CMK (cell line): Measurements from ENCODE around the gene ARHGAP44.

ENCODE experiments used
- DNase-seq: peaks from one replicate; pipeline ENCODE4 v3.0.0-alpha.2; 2010; ENCODE audit warnings: low read depth

ARHGAP44 gene, protein sequence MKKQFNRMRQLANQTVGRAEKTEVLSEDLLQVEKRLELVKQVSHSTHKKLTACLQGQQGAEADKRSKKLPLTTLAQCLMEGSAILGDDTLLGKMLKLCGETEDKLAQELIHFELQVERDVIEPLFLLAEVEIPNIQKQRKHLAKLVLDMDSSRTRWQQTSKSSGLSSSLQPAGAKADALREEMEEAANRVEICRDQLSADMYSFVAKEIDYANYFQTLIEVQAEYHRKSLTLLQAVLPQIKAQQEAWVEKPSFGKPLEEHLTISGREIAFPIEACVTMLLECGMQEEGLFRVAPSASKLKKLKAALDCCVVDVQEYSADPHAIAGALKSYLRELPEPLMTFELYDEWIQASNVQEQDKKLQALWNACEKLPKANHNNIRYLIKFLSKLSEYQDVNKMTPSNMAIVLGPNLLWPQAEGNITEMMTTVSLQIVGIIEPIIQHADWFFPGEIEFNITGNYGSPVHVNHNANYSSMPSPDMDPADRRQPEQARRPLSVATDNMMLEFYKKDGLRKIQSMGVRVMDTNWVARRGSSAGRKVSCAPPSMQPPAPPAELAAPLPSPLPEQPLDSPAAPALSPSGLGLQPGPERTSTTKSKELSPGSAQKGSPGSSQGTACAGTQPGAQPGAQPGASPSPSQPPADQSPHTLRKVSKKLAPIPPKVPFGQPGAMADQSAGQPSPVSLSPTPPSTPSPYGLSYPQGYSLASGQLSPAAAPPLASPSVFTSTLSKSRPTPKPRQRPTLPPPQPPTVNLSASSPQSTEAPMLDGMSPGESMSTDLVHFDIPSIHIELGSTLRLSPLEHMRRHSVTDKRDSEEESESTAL

DNA sequence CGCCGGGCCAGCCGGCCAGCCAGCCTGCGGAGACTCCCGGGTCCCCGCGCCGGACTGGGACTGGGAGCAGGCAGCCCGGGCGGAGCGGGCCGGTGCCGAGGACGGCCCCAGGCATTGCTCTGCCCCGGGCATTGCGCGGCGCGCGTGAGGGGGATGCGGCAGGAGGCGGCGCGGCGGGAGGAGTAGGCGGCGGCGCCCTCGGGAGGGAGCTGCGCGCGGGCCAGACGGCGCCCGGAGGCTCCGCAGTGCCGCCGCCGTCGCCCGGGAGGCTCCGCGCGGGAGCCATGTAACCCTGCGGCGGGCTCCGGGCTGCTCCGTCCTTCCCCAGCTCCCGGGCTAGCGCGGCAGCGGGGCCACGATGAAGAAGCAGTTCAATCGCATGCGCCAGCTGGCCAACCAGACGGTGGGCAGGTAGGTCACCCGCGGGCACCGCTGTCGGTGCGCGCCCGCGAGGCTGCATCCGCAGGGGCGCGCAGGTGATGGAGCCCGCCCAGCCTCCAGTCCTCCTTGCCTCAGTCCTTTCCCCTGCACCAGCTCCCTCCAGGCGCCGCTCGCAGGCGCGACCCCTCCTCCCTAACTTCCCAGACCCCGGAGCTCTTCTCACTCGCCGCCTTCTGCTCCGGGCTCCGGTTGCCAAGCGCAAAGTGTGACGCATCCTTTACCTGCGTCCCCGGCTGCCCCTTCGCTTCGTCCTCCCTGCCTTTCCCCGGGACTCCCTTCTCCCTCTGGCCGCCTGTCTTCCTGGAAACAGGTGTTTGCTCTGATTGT is at the start of gene ARHGAP44:
Gene ARHGAP44, plus strand, starts transcription at position 18 of the 768 bp plus-strand sequence. Its CDS starts 341 bp downstream, at position 359.
- no peak for DNase-seq

DNA sequence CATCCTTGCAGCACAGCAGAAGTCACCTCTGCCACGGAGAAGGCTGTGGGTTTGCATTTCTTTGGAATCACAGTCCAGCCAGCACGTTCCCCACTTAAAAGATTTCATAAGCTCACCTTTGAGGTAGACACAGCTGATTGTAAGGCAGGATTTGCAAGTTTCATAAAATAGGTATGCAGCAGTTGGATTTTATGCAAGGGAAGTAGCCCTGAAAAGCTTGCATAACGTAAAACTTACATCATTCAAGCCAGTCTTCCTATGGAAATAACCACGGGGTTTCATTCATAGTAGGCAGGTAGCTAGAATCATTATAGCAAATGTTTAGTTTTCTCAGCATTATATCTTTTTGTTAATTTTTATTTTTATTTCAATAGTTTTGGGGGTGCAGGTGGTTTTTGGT is 49.8 kb upstream of the ARHGAP44 start:
- DNase-seq = no peak

DNA sequence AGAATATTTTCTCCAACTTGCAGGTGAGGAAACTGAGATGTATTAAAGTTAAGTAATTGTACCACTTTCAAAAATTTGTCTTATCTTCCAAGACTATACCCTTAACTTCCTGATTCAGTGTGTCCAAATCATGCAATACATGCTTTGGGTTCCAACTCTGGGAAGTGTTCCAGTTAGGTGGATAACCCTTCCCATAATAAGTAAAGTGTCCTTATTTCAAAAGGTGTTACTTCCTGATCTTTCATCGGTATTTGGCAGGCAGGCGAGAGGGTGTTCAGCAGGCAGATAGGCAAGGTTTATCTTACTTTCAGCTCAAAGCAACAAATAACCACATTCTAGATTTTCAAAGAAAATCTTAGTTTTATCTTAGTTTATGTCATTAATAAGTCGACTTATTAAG is 46.3 kb upstream of the ARHGAP44 start:
- no peak for DNase-seq

DNA sequence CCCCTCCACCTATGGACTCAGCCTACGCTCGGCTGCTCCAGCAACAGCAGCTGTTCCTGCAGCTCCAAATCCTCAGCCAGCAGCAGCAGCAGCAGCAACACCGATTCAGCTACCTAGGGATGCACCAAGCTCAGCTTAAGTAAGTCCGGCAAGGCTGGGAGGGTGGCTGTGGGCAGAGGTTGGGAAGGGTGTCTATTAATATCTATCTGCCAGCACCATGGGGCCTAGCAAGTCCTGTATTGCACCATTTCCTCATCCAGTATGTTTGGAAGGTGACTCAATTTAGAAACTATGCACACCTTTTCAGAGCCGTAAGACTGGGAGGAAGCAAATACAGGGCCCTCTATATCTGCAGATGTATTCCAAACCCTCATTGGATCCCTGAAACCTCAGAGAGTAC is 45.0 kb upstream of the ARHGAP44 start:
- DNase-seq = no peak

DNA sequence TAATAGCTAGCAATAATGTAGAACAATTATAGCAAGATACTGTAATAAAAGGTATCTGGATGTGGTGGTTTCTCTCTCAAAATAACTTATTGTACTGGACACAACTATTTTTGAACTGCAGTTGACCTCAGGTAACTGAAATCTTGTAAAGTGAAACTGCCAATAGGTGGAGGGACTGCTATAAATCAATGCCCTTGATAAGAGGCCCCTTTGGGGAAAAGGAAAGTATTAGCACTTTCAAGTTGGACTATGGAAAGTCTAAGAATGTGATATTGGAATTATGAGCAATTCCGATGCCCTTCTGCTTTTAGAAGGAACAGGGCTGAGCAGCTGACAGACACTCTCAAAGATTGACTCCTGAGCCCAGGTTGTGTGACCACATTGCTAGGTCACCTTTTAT is 44.5 kb upstream of the ARHGAP44 start:
- no peak for DNase-seq

DNA sequence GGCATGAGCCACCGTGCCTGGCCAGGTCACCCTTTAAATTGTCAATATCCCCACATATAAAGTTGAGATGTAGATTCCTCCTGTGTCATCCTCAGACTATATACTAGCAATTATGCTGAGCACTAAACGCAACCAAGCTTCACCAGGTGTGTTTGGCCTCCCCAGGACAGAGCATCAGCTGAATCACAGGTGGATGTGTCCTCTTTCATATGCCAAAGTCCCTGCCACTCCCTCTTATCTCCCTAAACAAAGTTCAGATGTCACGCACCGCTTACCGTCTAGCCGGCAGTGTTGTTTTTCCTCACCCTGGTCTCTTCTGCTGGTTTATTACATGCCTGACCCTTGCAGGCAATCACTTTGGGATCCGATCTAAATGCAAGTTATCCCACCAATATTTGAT is 43.8 kb upstream of the ARHGAP44 start:
- DNase-seq = no peak

DNA sequence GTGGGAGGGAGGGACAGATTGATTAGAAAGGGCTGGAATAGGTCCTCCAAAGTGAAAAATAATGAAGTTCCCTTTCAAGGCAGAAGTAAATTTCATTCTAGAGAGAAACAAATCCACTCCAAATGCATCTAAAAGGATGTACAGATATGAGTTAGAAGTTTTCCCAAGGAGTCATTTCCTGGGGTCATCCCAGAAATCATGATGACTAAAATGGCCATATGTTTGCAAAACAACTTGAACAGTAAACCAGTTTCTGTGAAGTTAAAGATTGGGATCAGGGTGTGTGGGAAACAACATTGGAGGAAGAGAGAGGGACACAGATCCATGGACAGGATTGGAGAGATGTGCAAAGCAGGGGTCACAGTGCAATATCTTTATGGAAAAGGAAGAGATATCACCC is 32.5 kb upstream of the ARHGAP44 start:
- DNase-seq = no peak

DNA sequence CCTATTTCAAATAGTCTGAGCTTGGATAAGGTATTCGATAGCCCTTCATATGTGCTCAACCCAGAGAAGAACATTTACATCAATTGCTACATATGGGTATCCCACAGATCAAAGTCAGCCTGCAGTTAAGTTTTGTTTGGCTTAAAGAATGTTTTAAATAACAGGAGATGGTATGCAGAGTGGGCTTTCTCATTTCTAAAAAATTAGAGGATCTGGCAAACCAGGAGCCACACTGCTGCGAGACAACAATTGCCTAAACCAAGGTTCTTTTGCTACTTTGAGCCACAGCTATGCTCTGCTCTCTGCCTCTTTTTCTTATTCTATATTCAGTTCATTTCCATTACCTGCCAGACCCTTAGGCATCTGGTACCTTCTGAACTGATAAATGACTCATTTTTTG is 30.2 kb upstream of the ARHGAP44 start:
- no peak for DNase-seq

DNA sequence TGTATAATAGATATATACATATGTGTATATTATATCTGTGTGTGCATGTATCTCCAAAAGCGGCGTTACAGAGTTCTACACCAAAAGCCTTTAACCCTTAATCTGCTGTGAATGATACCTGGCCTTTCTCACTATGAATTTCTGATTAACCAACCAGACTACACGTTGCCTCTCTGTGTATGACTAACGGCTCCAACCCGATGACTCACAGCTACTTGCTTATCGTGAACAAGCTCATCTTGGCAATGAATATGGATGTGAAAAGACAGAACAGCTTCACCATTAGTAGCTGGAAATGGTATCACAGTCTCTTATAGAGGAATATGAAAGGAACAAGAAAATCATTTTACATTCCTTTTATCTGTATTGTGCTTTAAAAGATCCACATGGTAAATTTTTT is 23.8 kb upstream of the ARHGAP44 start:
- no peak for DNase-seq

DNA sequence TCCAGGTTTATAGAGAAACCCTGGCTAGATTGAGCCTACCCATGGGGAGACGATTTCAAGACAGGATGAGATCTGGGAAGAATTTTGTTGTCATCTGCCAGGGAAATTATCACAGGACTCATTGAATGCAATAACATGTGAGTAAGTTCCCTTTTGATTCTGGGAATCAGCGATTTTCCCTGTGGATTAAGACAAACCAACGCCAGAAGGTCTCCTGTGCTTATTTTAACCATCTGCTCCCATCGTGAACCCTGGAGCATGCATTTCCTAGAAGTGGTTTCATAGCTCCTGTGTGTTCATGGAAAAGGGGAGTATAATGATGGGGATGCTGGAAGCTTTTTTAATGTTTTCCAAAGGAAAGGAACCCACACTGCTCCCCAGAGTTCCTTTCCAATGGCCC is 21.0 kb upstream of the ARHGAP44 start:
- DNase-seq = no peak

DNA sequence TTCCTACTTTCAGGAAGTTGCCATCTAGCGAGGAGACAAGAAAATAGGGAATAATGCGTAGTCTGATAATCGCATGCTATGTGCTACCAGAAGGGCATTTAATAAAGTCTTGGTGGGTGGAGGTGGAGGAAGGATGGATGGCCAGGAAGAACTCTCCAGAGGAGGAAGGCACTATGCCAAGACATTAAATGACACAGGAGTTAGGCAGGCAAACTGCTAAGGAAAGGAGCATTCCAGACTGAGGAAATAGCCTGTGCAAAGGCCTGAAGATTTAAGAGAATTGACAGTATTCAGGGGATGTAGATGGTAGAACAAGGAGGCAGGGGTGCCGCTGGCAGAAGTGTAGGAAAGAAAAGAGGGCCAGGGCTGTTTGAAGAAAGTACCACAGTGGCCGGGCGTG is 19.3 kb upstream of the ARHGAP44 start:
- no peak for DNase-seq

DNA sequence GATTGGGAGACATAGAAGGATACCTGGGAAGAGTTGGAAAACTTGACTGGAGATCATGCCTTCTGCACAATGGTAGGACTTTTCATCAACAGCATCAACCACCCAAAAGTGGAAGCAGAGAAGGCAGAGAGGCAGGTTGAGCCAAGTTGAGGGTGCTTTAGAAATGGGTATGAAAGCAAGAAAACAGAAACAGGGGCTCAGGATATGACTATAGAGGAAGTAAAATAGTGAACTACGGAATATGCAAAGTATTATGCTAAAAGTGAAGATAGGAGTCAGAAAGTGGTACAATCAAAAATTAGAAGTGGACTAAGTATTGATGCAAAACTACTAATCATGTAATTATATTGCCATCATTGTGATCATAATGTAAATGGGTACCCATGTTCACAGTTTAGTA is 16.1 kb upstream of the ARHGAP44 start:
- no peak for DNase-seq

DNA sequence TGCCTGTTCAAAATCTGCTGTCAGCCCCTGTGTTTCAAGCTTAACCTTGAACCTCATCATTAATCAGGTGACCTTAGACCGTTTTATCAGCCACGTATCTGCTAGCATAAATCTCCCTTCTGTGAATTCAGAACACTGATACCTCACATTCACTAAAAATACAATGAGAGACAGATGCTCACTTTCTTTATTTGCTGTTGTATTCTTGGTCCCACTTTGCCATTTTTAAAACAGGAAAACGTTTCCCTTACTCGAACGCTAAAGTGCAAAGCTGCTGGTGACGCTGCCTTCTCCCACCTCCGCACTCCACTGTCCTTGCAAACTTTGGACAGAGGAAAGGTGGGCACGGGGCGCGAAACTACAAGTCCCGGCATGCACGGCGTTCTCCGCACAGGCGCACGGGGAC is 220 bp upstream of the ARHGAP44 start:
- no peak for DNase-seq

DNA sequence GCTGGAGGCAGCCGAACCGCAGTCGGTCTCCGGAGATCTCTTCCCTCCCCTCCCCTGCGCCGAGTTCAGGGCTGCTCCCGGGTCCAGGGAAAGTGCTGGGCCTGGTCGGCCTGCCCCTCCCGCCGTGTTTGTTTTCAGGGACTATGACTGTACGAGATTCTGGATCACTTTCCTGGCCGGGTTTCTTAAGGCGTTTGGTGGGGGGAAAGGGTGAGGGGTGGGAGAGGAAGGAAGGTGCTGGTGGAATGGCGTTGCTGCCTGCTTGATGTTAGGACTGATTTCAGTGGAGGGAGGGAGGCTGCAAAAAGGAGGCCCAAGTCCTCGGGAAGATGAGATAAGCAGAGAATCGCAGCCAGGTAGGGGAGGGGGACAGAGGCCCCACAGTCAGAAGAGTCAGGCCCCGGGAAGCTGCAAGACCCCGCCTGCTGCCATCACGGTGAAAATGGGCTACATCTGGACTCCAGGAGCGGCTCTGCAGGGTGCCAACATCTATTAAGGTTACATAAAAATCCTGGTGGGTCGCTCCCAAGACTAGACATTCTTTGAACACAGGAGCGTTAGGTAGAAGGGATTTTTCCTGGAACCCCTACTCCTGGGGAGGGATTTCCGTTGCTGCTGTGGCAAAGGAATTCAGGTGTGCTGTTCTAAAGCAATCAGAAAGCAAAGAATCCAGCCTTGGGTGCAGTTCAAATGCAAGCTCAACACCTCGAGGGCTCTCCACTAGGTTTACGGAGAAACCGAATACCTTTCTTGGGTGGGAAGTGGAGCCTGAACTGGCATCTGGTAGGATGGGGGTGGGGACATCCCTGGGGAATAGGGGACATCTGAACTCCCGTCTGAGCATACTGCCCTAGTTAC is 1.2 kb downstream of the ARHGAP44 start:
- DNase-seq = no peak

DNA sequence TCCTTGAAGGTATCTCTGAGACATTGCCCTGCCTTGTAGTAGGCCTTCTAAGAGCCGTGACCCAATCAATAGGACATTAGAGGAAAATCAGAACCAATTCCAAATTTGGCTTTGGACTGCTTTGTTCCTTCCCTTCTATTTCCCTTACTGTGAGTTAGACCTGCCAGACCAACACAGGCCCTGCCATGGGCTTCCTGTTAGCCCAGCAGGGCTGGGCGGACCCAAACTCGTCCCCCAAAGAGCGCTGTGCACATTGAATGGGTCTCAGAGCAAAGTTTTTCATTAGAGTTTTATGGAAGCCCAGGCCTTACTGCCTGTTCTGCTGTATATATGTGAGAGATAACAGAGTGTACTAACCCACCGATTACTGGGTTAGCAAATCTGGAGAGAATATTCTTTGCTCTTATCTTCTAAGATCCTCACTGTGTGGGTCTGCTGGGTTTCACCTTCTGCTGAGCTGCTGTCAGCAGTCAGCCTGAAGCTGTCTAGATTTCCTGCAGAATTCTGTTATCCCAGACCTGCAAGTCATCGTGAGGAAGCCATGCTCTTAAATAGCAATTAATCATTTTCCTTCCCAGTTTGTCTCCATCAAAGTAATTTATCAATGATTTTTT is 5.7 kb downstream of the ARHGAP44 start:
- DNase-seq = no peak

DNA sequence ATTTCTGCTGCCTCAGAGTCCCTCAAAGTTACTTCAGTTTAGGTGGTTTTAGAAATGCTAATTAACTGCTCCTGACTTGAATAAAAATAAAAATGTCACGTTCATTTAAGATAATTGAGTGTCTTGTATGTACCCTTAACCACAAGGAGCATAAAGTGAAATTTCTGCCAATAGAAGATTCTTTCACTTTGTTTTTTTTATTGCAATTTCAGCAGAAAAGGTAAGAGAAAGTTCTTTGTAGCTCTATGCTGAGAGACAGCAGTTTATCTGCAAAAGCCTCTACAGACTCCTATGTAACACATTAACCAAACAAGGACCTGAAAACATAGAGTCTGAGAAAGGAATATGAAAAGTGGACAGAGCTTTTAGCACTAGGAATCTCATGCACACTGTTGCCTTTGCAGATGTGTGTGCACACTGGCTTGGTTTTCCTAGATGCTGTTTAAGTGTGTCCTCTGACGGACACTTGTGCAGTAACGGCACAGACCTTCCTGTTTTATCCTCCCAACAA is 11.6 kb downstream of the ARHGAP44 start:
- no peak for DNase-seq

DNA sequence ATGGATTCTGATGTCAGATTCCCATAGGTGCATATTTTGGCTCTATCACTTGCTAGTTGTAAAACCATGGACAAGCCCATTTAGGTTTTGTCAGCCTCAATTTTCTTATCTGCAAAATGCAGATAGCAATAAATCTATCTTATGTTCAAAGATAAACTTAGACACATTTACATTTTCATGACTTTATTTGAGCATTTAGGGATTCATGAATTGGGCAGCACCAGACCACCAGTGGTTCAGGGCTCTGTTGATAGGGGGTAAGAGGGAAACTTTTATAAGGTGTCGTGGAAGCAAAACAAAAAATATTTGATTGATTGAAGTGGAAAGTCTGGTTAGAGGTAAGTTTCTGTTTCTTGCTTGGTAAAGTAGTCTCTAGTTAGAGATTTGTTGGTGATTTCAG is 17.3 kb downstream of the ARHGAP44 start:
- no peak for DNase-seq

DNA sequence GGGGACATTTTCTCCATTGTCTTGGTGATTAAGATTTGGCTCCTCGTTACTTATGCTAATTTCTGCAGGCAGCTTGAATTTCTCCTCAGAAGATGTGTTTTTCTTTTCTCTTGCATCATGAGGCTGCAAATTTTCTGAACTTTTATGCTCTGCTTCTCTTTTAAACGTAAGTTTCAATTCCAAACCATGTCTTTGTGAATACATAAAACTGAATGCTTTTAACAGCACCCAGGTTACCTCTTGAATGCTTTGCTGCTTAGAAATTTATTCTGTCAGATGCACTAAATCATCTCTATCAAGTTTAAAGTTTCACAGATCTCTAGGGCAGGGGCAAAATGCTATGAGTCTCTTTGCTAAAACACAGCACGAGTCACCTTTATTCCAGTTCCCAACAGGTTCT is 19.4 kb downstream of the ARHGAP44 start:
- no peak for DNase-seq

DNA sequence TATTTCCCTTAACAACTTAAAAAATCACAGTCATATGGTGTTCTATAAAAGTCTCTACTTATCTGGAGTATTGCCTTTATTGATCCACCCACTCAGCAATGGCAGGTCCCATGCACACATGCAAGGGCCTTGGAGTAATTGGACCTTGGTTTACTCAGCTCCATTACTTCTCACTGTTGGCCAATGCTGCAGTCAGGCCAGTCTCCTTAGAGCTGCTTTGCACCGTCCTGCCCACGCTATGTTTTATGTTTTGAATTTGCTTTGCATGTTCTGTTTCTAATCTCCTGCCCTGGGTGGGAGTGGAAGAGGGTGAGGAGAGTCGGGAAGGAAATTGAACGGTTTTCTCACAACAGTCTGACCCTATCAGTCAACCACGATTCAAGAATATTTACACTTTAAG is 23.6 kb downstream of the ARHGAP44 start:
- no peak for DNase-seq

DNA sequence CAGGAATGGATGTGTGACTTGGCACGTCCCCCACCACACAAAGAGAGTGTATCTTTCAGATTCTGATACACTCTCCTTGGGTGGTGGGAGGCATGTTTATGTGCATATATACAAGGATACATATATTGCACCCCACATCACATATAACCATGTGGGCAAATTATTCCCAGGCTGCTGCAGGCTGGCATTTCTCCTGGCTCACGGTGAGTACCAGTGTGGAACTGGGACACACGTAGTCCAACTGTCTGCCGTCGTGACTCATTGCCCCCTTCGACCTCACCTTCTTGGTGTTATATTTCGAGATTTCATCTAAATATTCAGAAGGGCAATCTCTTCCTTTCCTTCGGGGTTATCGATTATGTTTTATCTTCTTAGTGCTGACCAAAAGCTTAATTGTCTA is 24.4 kb downstream of the ARHGAP44 start:
- no peak for DNase-seq

DNA sequence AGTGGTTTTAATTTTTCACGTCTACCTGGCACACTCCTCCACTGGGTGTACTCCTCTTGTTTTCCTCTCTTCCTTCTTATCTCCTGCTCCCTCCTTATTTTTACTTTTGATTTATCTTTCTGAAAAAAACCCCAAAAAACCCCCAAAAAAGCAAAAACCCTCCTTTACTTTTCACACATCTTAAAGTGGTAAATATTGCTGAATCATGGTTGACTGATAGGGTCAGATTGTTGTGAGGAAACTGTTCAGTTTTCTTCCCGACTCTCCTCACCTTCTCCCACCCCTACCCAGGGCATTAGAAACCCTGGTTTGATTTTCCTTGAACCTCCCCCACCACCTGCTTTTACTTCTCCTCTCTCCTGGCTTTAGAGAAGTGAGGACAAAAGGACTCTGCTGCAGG is 25.4 kb downstream of the ARHGAP44 start:
- no peak for DNase-seq
